Cardiac fibroblast (primary cell): Measurements from ENCODE around the gene CAMTA1.
A peak's percentile ranks its signal among the peaks of the same experiment; 100 is the strongest.

Experiments used
- DNase-seq, 2 donors: peaks; one replicate each; pipeline versions ENCODE4 v3.0.0 to v3.0.0-alpha.2; 2010; ENCODE audit warnings: low read depth in 2 of 2
- H3K4me3 ChIP-seq, 2 donors: replicated peaks in 1 of 2; 1 replicate in 1 of 2; 2 replicates in 1 of 2; pipeline ENCODE4 v1.5.1; 2011; ENCODE audit warnings: low read depth in 2 of 2, low read length in 2 of 2, mild to moderate bottlenecking in 2 of 2, moderate library complexity in 1 of 2
- TF ChIP-seq, protein P1 (sequence below): IDR thresholded peaks from one replicate; pipeline ENCODE4 v1.5.1; 2011; ENCODE audit warnings: low read depth, mild to moderate bottlenecking, low read length, inconsistent platforms

The CAMTA1 gene

DNA sequence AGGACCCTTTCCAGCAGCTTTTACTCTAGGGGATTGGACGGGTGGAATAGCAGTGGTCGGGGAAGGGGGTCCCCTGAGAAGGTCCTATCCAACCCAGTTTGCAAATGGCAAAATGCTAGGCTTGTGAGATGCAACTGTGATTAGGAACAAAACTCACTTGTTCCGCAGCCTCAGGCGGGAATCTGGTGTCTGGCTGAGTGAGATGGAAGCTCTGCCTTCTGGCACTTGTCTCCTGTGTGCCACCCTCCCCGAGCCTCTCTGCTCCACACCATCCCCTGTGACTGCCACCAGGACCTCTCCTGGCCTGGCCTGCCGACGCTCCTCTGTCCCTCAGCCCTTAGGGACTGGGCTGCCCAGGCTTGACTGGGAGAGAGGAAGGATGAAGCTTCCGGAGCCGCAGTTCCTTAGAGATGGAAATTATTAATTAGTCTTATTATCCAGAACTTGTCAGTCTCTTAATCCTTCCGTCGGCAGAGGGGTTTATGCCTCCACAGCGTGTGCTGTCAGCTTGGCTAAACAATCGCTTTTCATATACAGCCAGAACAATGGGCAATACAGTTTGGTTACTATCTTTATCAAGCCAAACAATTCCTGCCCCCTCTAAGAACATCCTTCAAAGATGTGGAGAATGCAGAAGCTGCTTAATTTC, 693.0 kb downstream of the CAMTA1 start:
- H3K4me3 ChIP-seq, result no peak overlapping the region
- TF ChIP-seq, protein P1, sequence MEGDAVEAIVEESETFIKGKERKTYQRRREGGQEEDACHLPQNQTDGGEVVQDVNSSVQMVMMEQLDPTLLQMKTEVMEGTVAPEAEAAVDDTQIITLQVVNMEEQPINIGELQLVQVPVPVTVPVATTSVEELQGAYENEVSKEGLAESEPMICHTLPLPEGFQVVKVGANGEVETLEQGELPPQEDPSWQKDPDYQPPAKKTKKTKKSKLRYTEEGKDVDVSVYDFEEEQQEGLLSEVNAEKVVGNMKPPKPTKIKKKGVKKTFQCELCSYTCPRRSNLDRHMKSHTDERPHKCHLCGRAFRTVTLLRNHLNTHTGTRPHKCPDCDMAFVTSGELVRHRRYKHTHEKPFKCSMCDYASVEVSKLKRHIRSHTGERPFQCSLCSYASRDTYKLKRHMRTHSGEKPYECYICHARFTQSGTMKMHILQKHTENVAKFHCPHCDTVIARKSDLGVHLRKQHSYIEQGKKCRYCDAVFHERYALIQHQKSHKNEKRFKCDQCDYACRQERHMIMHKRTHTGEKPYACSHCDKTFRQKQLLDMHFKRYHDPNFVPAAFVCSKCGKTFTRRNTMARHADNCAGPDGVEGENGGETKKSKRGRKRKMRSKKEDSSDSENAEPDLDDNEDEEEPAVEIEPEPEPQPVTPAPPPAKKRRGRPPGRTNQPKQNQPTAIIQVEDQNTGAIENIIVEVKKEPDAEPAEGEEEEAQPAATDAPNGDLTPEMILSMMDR, result no peak
- DNase-seq, result no peak

DNA sequence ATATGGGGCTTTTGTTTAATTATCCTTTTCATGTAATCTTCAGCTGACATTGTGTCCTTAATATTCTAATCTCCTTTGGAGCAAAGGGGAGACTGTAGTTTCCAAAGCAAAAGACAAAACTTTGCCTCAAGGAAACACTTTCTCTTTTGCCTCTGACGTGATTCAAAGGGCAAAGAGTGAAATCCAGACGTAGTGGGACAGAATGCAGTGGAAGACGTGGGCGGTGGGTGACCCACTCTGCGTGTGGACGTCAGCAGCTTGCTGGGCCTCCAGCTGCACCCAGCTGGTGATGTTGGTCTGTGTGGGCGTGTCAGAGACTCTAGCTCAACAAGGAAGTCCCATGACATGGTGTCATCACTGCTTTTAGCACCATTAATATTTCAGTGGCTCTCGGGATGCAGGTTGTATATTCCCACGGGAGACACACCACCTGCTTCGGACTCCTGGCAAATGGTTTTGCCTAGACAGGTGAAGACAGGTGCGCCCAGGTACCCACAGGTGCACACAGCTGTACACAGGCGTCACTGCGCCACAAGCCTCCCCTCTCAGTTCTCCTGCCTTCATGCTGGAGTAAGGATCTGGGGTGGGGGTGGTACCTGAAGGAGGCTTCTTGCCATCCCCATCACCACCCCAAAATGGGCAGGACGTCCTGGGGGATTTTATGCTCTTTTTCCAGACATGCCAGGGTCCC, 693.7 kb downstream of the CAMTA1 start:
- TF ChIP-seq, protein P1, result no peak
- no peak overlapping the region for H3K4me3 ChIP-seq
- DNase-seq, result peak; percentile 85 to 87

DNA sequence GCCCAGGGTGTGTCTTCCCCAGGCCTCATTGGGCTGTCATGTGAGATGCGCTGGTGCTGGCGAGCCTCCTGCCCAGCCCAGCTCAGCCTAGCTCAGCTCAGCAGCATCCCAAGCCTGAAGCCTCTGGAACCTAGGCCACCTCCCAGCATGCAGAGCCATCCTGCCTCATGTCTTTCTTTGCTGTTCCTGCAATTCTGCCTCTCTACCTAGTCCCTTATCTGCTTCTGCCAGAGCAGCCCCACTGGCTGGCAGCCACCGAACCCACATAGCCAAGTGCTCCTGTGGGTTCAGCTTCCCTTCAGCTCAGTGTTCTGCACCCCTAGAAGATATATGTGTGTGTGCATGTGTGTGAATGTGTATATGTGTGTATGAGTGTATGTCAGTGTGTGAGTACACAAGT, 694.3 kb downstream of the CAMTA1 start:
- TF ChIP-seq, protein P1, result no peak
- no peak for DNase-seq
- no peak overlapping the region for H3K4me3 ChIP-seq

DNA sequence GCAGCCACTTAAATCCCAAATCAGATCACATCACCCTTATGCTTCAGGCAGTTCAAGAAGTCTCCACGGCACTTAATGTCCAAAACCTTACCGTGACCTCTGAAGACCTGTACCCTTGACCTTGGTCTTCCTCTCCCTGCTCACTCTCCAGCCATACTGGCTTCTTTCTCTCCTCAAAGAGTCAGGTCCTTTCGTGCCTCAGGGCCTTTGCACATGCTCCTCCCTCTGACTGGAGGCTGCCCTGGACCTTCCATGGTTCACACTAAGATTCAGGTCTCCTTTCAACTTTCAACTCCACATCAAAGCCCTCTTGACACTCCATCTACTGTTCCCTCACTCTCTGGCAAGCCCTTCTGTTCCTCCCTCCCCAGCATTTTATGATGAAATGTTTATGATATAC, 695.9 kb downstream of the CAMTA1 start:
- no peak overlapping the region for H3K4me3 ChIP-seq
- no peak for DNase-seq
- TF ChIP-seq, protein P1, result no peak

DNA sequence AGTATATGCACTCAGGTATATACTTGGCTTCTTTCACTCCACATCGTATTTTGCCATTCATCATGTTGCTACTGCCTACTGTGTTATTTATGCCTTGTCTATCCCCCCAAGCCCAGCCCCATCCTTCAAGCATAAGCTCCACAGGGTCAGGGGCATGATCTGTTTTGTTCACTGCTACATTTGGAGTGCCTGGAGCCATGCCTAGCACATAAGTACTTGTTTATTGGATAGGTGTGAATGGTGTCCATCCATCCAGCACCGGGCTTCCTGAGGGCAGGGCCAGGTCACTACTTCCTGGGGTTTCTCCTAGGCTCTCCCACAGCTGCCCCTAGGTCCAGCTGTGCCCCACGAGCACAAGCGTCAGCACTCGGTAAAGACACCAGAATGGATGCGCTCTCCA, 696.8 kb downstream of the CAMTA1 start:
- no peak for DNase-seq
- TF ChIP-seq, protein P1, result no peak
- no peak overlapping the region for H3K4me3 ChIP-seq

DNA sequence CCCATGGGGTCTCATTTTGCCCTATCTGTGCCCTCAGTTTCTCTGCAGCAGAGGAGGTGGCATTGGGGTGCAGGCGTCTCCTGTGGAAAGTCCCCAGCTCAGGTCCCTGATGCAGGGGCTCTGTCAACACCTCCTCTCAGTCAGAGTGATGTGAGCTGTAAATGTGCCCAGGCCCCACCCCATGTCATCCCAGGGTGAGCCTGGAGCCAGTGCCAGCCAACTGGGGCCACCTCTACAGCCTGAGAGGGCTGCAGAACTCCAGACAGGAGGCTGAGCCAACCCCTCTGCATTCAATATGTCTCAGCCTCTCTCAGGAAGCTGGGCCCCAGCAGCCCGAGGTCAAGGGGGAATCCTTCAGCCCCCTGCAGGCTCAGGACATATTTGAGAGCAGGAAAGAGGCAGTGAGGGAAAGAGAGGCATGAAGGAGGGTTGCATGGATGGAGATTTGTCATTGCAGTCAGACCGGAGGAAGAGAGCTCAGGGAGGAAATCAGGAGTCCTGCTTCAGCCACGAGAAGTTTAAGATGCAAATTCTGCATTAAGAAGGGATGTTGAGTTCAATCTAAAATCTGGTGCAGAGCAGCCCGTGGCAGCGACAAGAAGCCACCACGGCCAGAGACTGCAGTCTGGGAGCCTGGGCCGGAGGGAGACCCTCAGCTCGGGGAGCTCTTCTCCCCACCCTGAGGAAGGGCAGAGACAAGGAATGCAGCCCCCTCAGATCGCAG, 697.7 kb downstream of the CAMTA1 start:
- no peak for DNase-seq
- TF ChIP-seq, protein P1, result no peak
- H3K4me3 ChIP-seq, result no peak overlapping the region
